K562 (cell line): Measurements from ENCODE around the gene NANS. TPM values are rescaled to one million over a fixed set of nuclear protein-coding genes. Genes with fewer than 3 reads are reported as not detected.
A peak's percentile ranks its signal among the peaks of the same experiment; 100 is the strongest.

Source experiments
- CTCF ChIP-seq, 3 experiments: IDR thresholded peaks in 2 of 3; conservative IDR thresholded peaks in 1 of 3; 2 replicates each; pipeline ENCODE4 v1.5.1; 2011 to 2012; ENCODE audit warnings: low read length in 3 of 3, mild to moderate bottlenecking in 3 of 3, control low read depth in 2 of 3, improper control_type of control experiment in 1 of 3, inconsistent platforms in 1 of 3, low read depth in 1 of 3, mixed read lengths in 1 of 3, moderate library complexity in 1 of 3; ENCODE audit not compliant: insufficient read depth in 2 of 3
- CTCFL ChIP-seq: IDR thresholded peaks from 2 replicates; pipeline ENCODE4 v1.6.1; 2011; ENCODE audit warnings: borderline replicate concordance, low read depth, mild to moderate bottlenecking, moderate library complexity, low read length; ENCODE audit not compliant: insufficient read depth, poor library complexity, severe bottlenecking
- FOXM1 ChIP-seq, 2 experiments: fragments of 450-650 bp in 1 of 2; sonication (generic) in 1 of 2; formaldehyde crosslinking in 1 of 2; IDR thresholded peaks; 2 replicates each; pipeline versions ENCODE4 v1.6.1 to v1.9.0; 2017 to 2022; ENCODE audit warnings: low read depth in 2 of 2, mild to moderate bottlenecking in 2 of 2, missing genetic modification reagents in 1 of 2, moderate library complexity in 1 of 2
- GTF2F1 ChIP-seq: IDR thresholded peaks from 2 replicates; pipeline ENCODE4 v1.6.1; 2011; ENCODE audit warnings: low read depth, low read length, improper control_type of control experiment
- HMBOX1 ChIP-seq: sonication (generic); IDR thresholded peaks from 2 replicates; pipeline ENCODE4 v1.6.1; 2016
- HMGN3 ChIP-seq: IDR thresholded peaks from 2 replicates; pipeline ENCODE4 v1.6.1; 2011; ENCODE audit warnings: borderline replicate concordance, low read depth, mild to moderate bottlenecking, mixed read lengths, low read length; ENCODE audit not compliant: insufficient read length; ENCODE audit errors: extremely low read depth
- KDM5B ChIP-seq: fragments of 200-600 bp; sonication (generic); IDR thresholded peaks from 2 replicates; pipeline ENCODE4 v1.6.1; 2012; ENCODE audit warnings: low read depth, mild to moderate bottlenecking, moderate library complexity, low read length, control low read depth, inconsistent platforms; ENCODE audit not compliant: insufficient replicate concordance
- MAZ ChIP-seq, 2 experiments: fragments of 450-650 bp in 1 of 2; sonication (generic) in 1 of 2; formaldehyde crosslinking; IDR thresholded peaks in 1 of 2; conservative IDR thresholded peaks in 1 of 2; 2 replicates each; pipeline versions ENCODE4 v1.4.0 to v1.5.0; 2020; ENCODE audit warnings: mild to moderate bottlenecking in 1 of 2, missing genetic modification reagents in 1 of 2
- NR1H2 ChIP-seq: sonication (generic); formaldehyde crosslinking; IDR thresholded peaks from 2 replicates; pipeline ENCODE4 v1.4.0; 2020; ENCODE audit warnings: mild to moderate bottlenecking, missing genetic modification reagents
- RBFOX2 ChIP-seq: fragments of 200-400 bp; formaldehyde crosslinking; IDR thresholded peaks from 2 replicates; pipeline ENCODE4 v1.6.1; 2017; ENCODE audit warnings: low read depth, mild to moderate bottlenecking, low read length, moderate library complexity
- SFPQ ChIP-seq: fragments of 200-400 bp; formaldehyde crosslinking; IDR thresholded peaks from 2 replicates; pipeline ENCODE4 v1.6.1; 2017; ENCODE audit warnings: mild to moderate bottlenecking, low read depth, low read length, moderate library complexity
- SNIP1 ChIP-seq: fragments of 450-650 bp; IDR thresholded peaks from 2 replicates; pipeline ENCODE4 v1.7.1; 2017; ENCODE audit warnings: low read depth, mild to moderate bottlenecking
- SP1 ChIP-seq: sonication (generic); formaldehyde crosslinking; IDR thresholded peaks from 2 replicates; pipeline ENCODE4 v1.8.1; 2022; ENCODE audit warnings: mild to moderate bottlenecking, missing genetic modification reagents
- STAG1 ChIP-seq: sonication (generic); formaldehyde crosslinking; IDR thresholded peaks from 2 replicates; pipeline ENCODE4 v1.5.0; 2020; ENCODE audit warnings: missing genetic modification reagents, borderline replicate concordance
- TSC22D4 ChIP-seq: fragments of 450-650 bp; IDR thresholded peaks from 2 replicates; pipeline ENCODE4 v1.6.1; 2016; ENCODE audit warnings: missing genetic modification characterization, missing biosample characterization, control low read depth
- U2AF1 ChIP-seq: fragments of 200-400 bp; formaldehyde crosslinking; optimal IDR thresholded peaks from 2 replicates; pipeline ENCODE3; 2017; ENCODE audit warnings: mild to moderate bottlenecking, low read depth, low read length, moderate library complexity
- ZNF699 ChIP-seq: fragments of 250-450 bp; sonication (Bioruptor Pico); IDR thresholded peaks from 2 replicates; pipeline ENCODE4 v1.8.0; 2021; ENCODE audit warnings: mild to moderate bottlenecking, moderate library complexity; ENCODE audit not compliant: insufficient replicate concordance
- polyA plus RNA-seq, 8 experiments: library from polyadenylated mRNA; depleted of rRNA in 4 of 8; stranded (reverse) in 5 of 8; unstranded in 3 of 8; fragments of >200 nt; fragmentation: Nextera tagmentation in 2 of 8; fragmentation: Illumina TruSeq in 1 of 8; extraction: Ambion mirVana in 2 of 8; extraction: Trizol in 1 of 8; gene quantifications; 2 replicates each; pipeline versions ENCODE4 v1.2.1 to v1.2.3, GENCODE V29; 2011 to 2014; ENCODE audit warnings: inconsistent platforms in 1 of 8, missing spikeins in 1 of 8
- total RNA-seq, 7 experiments: library from RNA; depleted of rRNA in 6 of 7; stranded (reverse); fragments of >200 nt in 6 of 7; fragmentation: Illumina TruSeq in 2 of 7; extraction: Trizol in 2 of 7; gene quantifications; 2 replicates each; pipeline versions ENCODE4 v1.2.1 to v1.2.3, GENCODE V29; 2011 to 2021; ENCODE audit warnings: low replicate concordance in 1 of 7

Gene NANS
- total and polyA plus RNA-seq, 9 of the 15 experiments (the other 6 are each of a cell fraction or from before 2014, with no cell fraction given) = 37.1 to 181 (median 137) TPM

GRCh38 chr9:98074115-98074990, 17.8 kb downstream of the NANS start (continued):
- TF ChIP-seq CTCFL (peak; percentile 28), HMGN3 (no peak), FOXM1 (IDR thresholded peaks at IDR 0.05; ENCODE audit: low read depth) (no peak), FOXM1 (CRISPR knock-in tag; IDR thresholded peaks at IDR 0.05; ENCODE audit: low read depth) (no peak), TSC22D4 (no peak), U2AF1 (no peak), KDM5B (no peak), ZNF699 (CRISPR knock-in tag) (no peak), MAZ (CRISPR knock-in tag; conservative IDR thresholded peaks at IDR 0.05 in 1 of 2, IDR thresholded peaks at IDR 0.05 in 1 of 2) (peak in 1 of 2 experiments; percentile 34; a peak in 1 of 4 replicates), SP1 (0 out of 2 replicates have a peak, but pooled peaks have one; percentile 24), STAG1 (CRISPR knock-in tag) (peak; percentile 65; the same call in 1 of the 2 replicates), CTCF (IDR thresholded peaks at IDR 0.05 in 2 of 3, conservative IDR thresholded peaks at IDR 0.05 in 1 of 3; ENCODE audit: insufficient read depth in 2 of 3, low read depth in 1 of 3, low read length in 3 of 3) (peak; percentile 89 to 97 (median 94)), NR1H2 (CRISPR knock-in tag) (no peak), SFPQ (no peak), SNIP1 (no peak), HMBOX1 (no peak), RBFOX2 (no peak), GTF2F1 (no peak)
